ENCODE results near the gene GOLGB1. TPM values are rescaled to one million over a fixed set of nuclear protein-coding genes. Genes with fewer than 3 reads are reported as not detected.

The GOLGB1 gene
- total RNA-seq, 4 donors from 2014 or later: 56.6 to 68.5 (median 57.5) TPM

DNA sequence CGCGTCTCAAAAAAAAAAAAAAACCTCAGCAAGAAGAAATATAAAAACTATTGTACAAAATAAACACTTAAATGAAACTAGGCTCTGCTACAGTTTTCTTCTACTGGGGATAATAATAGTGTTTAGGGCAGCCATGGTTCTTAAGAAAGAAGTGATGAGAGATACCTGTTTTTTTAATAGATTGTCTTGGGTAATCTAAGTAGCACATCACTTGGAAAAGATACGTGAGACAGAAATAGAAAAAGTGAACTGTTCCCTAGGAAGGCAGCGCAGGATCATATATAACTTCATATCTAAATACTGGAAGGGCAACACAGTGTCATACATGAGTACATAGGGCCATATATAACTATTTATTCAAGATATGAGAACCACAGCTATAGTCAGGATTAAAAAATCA, 11.9 kb downstream of the GOLGB1 start:
- no peak for TF ChIP-seq CTCF (IDR thresholded peaks at IDR 0.05)
- ATAC-seq (ENCODE audit: low FRiP score) (no peak), DNase-seq (ENCODE audit: low spot score) (no peak)

GRCh38 chr3:121736112-121736511, 13.4 kb downstream of the GOLGB1 start:
- TF ChIP-seq CTCF (IDR thresholded peaks at IDR 0.05): no peak
- ATAC-seq (ENCODE audit: low FRiP score) (no peak), DNase-seq (ENCODE audit: low spot score) (no peak)

DNA sequence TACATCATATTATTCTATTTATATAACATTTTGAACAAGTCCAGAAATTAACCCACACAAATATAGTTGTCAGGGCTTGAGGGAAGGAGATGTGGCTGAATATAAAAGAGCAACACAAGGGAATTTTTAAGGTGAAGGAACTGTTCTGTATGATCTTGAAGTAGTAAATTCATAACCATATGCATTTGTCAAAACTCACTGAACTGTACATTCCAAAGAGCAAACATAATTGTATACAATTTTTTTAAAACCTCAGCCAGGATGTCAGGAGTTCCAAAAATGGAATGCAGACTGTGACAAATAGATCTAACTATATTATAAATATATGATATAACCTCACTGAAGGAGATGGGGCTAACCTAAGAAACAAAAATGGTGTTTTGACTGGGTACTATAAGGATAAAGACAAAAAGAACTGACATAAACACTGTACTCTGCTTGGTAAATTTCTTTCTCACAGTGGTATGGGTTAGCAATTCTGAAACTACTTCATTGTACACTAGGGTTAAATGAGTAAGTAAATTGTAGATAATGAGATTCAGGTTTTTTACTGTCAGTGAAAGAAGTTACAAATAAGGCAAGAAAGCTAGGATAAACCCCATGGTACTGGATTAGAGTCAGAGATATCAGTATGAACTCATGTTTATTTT, 14.4 kb downstream of the GOLGB1 start:
- DNase-seq (ENCODE audit: low spot score): no peak
- ATAC-seq (ENCODE audit: low FRiP score): no peak
- TF ChIP-seq CTCF (IDR thresholded peaks at IDR 0.05): no peak

GRCh38 chr3:121730940-121731687, 18.4 kb downstream of the GOLGB1 start:
- no peak for TF ChIP-seq CTCF (IDR thresholded peaks at IDR 0.05)
- ATAC-seq (ENCODE audit: low FRiP score) (no peak), DNase-seq (ENCODE audit: low spot score) (no peak)

- TF ChIP-seq CTCF (IDR thresholded peaks at IDR 0.05): no peak
- DNase-seq (ENCODE audit: low spot score) (no peak), ATAC-seq (ENCODE audit: low FRiP score) (no peak)
Measured at GRCh38 chr3:121724130-121724529, 25.4 kb downstream of the GOLGB1 start.

DNA sequence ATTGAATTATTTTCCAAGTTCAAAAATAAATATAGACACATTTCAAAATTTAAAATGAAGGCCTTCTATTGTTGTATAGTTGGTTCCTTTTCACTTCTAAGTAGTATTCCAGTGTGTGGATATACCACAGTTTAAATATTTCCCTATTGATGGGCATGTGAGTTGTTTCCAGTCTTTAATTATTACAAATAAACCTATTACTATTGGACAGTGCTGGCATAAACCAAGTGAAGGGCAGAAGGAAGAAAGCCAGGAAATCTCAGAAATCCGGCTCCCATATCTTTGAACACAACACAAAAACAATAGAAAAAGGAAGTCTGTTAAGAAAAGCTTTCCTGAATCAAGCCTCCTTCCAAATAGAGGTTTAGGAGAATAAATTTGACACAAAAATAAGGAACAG, 26.1 kb downstream of the GOLGB1 start:
- no peak for ATAC-seq (ENCODE audit: low FRiP score)
- no peak for TF ChIP-seq CTCF (IDR thresholded peaks at IDR 0.05)
- no peak for DNase-seq (ENCODE audit: low spot score)

GRCh38 chr3:121722411-121722810, 27.1 kb downstream of the GOLGB1 start:
- DNase-seq (ENCODE audit: low spot score): no peak

More at GRCh38 chr3:121722411-121722810, 27.1 kb downstream of the GOLGB1 start:
- TF ChIP-seq CTCF (IDR thresholded peaks at IDR 0.05): no peak
- no peak for ATAC-seq (ENCODE audit: low FRiP score)

Data from omental fat pad (tissue), 4 donors.